ENCODE data around the gene RBM47. TPM values are rescaled to one million over a fixed set of nuclear protein-coding genes. Genes with fewer than 3 reads are reported as not detected.

Gene RBM47
- total and polyA plus RNA-seq, 2 experiments from 2014 or later = 35.6 to 139 TPM

- Histone ChIP-seq H3K27me3 (ENCODE audit: insufficient read depth) (no peaks in the 10 kb centered on the region), H3K9me2 (ENCODE audit: insufficient read depth) (no peaks in the 10 kb centered on the region), H3K79me2 (replicated peaks; ENCODE audit: insufficient read depth) (peaks cover 61% of the 10 kb centered on the region), H3K4me2 (no peak overlapping the region), H2AFZ (no peak overlapping the region), H3K4me3 (no peak overlapping the region), H3F3A (replicated peaks; ENCODE audit: low read depth) (no peaks in the 10 kb centered on the region), H3K27ac (ENCODE audit: low read depth) (no peak overlapping the region), H4K20me1 (replicated peaks; ENCODE audit: insufficient read depth) (peaks cover 10% of the 10 kb centered on the region; the same call in 1 of the 2 replicates), H3K36me3 (ENCODE audit: insufficient read depth) (no peaks in the 10 kb centered on the region), H3K4me1 (ENCODE audit: insufficient read depth) (0 out of 2 replicates have a peak, but pooled peaks cover 5% of the 10 kb centered on the region)
- DNase-seq (ENCODE audit: low spot score) (peak; percentile 19), ATAC-seq (peak; percentile 61)
- Mint-ChIP-seq H3K27me3 (ENCODE audit: insufficient read depth, low read depth, poor library complexity) (no peaks in the 10 kb centered on the region), H3K9me3 (no peaks in the 10 kb centered on the region), H3K36me3 (ENCODE audit: low read depth) (peaks cover 8% of the 10 kb centered on the region), H3K27ac (peak overlapping the region; percentile 51), H3K4me3 (no peak overlapping the region), H3K4me1 (peaks cover 23% of the 10 kb centered on the region)
- TF ChIP-seq ZNF114 (CRISPR knock-in tag; IDR thresholded peaks at IDR 0.05) (no peak), ZNF462 (CRISPR knock-in tag; IDR thresholded peaks at IDR 0.05) (no peak), NANOG (IDR thresholded peaks at IDR 0.05; ENCODE audit: borderline replicate concordance) (no peak), REST (IDR thresholded peaks at IDR 0.05; ENCODE audit: unreplicated experiment) (no peak), POLR2AphosphoS5 (IDR thresholded peaks at IDR 0.05; ENCODE audit: low read depth) (no peak), CREB1 (CRISPR knock-in tag; IDR thresholded peaks at IDR 0.05; ENCODE audit: low read depth) (no peak), EZH2phosphoT487 (IDR thresholded peaks at IDR 0.05; ENCODE audit: unreplicated experiment) (no peak), ZNF331 (CRISPR knock-in tag; IDR thresholded peaks at IDR 0.05; ENCODE audit: low read depth) (no peak), EZH2 (IDR thresholded peaks at IDR 0.05; ENCODE audit: low read depth, unreplicated experiment) (no peak), ETS1 (IDR thresholded peaks at IDR 0.05) (no peak), CTCF (conservative IDR thresholded peaks at IDR 0.05; ENCODE audit: low read depth in 2 of 2) (no peak)
These were observed 154.1 kb downstream of the RBM47 start for GRCh38 chr4:40475609-40476008.

All from GM23338 (cell line).